LNCAP (cell line): ENCODE measurements around the gene MRTFA.

ENCODE experiments used
- CTCF ChIP-seq: fragments of 450-650 bp; IDR thresholded peaks from 2 replicates; pipeline ENCODE4 v1.5.1; 2017; ENCODE audit warnings: mild to moderate bottlenecking

MRTFA gene

DNA sequence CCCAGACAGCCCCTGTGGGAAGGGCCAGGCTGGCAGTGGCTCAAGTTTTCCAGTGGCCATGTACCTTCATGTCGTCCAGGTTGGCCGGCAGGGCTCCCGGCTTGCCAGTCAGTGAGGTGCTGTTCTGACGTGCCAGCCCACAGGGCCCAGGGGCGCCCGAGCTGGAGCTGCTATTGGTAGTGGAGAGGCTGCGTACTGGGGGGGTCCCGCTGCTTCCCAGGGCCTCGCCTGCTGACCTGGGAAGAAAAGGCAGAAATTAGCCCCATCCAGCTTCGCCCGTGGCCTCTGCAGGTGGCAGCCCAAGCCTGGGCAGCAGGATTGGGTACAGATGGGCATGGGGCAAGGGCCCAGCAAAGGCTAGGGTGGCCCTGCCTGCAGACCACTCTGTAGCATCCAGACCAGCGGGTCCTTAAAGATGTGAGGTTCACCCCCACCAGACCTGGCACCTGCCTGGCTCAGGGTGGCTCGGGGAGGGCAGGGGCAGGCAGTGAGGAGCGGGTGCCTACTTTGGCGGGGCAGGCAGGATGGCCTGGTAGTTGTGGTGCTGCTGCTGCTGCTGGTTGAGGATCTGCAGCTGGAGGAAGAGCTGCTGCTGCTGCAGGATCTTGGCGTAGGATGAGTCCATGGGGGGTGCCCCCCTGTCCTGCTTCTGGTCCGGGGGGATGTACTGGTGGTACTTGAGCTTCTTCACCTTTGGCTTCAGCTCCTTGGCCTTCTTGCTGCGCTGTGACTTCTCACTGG, 216.0 kb downstream of the MRTFA start:
- no peak for TF ChIP-seq CTCF

DNA sequence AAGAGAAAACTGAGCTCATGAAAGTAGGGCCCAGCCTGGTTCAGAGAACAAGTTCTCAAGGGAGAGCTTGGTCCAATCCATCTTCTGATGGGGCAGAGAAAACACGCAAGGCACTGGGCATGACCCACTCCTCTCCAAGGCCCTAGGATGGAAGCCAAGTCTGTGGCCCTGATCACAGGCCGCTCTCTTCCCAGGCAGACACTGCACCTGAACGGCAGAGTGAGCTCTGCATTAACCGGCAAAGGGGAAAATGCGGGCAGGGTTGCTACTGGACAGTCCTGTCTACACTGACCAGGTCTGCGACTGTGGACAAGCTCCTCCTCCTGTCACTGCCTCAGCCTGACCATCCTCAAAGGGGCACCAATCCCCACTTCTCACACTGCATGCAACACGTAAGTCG, 216.8 kb downstream of the MRTFA start:
- TF ChIP-seq CTCF = no peak

DNA sequence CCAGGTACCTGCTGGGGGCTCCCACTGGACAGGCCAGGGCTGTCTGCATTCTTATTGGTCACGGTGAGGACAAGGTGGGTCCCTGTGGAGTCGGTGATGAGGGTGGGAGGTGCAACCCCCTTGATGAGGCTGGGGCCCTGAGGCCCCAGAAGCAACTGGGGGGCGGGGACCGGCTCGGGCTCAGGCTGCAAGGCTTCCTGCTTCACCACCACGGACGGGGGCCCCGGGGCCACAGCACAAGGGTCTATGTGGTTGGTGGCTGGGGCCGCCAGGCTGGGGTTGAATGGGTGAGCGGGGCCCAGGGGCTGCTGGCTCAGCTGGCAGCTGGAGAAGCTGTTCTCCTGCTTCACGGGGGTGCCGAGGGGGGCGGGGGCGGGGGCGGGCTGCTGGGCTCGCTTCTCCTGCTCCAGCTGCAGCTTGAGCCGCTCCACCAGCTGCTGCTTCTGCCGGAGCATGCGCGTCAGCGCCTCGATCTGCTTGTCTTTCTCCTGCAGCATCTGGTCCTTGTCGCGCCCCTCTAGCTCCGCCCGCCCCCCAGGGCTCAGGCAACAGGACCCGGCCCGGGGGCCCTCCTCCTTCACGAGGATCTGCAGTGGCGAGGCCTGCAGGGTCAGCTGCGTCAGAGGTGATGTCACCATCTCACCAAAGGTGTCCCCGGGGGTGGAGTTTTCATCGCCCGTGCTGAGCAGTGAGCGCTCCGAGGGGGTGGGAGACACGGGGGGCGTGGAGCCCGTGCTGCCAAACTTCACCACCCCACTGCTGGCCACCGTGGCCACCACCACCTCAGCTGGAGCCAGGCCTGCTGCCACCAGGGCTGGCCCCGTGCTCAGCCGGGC, 217.9 kb downstream of the MRTFA start:
- no peak for TF ChIP-seq CTCF

DNA sequence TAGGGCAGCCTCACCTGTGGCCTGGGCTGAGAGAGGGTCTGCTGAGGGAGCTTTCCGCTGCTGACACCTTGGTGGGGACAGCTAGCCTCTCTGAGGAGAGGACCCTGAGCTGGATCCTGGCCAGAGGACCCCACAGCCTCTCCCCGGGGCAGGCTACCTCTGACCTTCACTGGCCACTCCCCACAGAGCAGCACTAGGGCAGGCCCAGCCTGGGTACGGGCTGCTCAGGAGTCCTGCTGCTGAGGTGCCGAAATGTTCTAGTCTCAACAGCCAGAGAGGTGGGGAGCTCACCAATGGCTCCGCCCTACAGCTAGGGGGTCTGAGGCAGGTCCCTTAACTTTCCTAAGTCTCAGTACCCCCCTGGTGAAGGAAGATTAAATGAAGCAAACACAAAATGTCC, 218.6 kb downstream of the MRTFA start:
- TF ChIP-seq CTCF = no peak

- no peak for TF ChIP-seq CTCF
These were observed 219.5 kb downstream of the MRTFA start for GRCh38 chr22:40417041-40417440.

GRCh38 chr22:40416636-40417035, 219.9 kb downstream of the MRTFA start:
- TF ChIP-seq CTCF = no peak

DNA sequence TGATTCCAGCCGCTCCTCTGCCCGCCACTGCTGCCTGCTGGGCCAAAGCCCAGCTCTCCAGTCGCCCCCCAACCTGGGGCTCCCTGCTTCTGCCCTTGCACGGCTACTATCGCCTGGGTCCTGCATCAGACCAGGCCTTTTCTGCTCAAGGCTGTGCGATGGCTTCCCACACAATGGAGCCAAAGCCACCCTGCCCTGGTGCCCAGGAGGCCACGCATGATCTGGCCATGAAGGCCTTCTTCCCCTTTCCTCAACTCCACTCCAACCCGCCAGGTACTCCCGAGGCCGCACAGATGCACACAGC, 220.3 kb downstream of the MRTFA start:
- TF ChIP-seq CTCF = no peak
